Stomach (tissue), 4 donors: Measurements from ENCODE around the gene SPATA31D3.

Source experiments
- CTCF ChIP-seq, 7 experiments: fragments of 450-650 bp in 4 of 7; fragments of 200-600 bp in 3 of 7; sonication (generic) in 3 of 7; IDR thresholded peaks; one replicate each; pipeline ENCODE4 v1.5.1; 2016 to 2019; ENCODE audit warnings: antibody characterized with exemption in 7 of 7, control low read depth in 2 of 7, mild to moderate bottlenecking in 1 of 7
- POLR2A ChIP-seq, 4 donors: fragments of 450-650 bp; IDR thresholded peaks; one replicate each; pipeline ENCODE4 v1.6.1; 2016; ENCODE audit warnings: antibody characterized with exemption in 4 of 4, control low read depth in 2 of 4, mild to moderate bottlenecking in 1 of 4, moderate library complexity in 1 of 4
- POLR2AphosphoS5 ChIP-seq, 3 donors: sonication (generic); formaldehyde crosslinking; IDR thresholded peaks; one replicate each; pipeline ENCODE4 v1.6.1; 2016; ENCODE audit warnings: antibody characterized with exemption in 3 of 3

GRCh38 chr9:81976351-81976750 lies 33.1 kb downstream of the SPATA31D3 start:
- TF ChIP-seq POLR2A (IDR thresholded peaks at IDR 0.05) (no peak), CTCF (IDR thresholded peaks at IDR 0.05) (no peak), POLR2AphosphoS5 (IDR thresholded peaks at IDR 0.05) (no peak)
